WTC11 (cell line): Measurements from ENCODE around the gene ALOXE3. TPM values are rescaled to one million over a fixed set of nuclear protein-coding genes. Genes with fewer than 3 reads are reported as not detected.
A peak's percentile ranks its signal among the peaks of the same experiment; 100 is the strongest.

Source experiments
- ATAC-seq: fragments of 200-7000 bp; cut with Tn5 transposase; 2 replicates; pipeline ENCODE4 v1.10.0; 2021; ENCODE audit warnings: mild to moderate bottlenecking, moderate library complexity
- CTCF ChIA-PET: fragments of 300-600 bp; sonication (Branson Sonifier 250); formaldehyde crosslinking; loops from one replicate; lab custom pipeline; 2021; ENCODE audit warnings: antibody characterized with exemption; lab: Charles Lee
- POLR2A ChIA-PET: fragments of 350-600 bp; sonication (Branson Sonifier 250); formaldehyde crosslinking; loops from one replicate; lab custom pipeline; 2021; ENCODE audit warnings: antibody characterized with exemption; lab: Charles Lee
- DNase-seq: peaks from one replicate; pipeline ENCODE4 v3.0.0; 2021; ENCODE audit warnings: low spot score
- H3K27ac Mint-ChIP-seq: 2 replicates; pipeline ENCODE4 v1.8.0; 2021; ENCODE audit warnings: mixed read lengths
- H3K27me3 Mint-ChIP-seq: 2 replicates; pipeline ENCODE4 v1.8.0; 2021; ENCODE audit warnings: low read depth, mild to moderate bottlenecking, moderate library complexity, mixed read lengths
- H3K36me3 Mint-ChIP-seq: 2 replicates; pipeline ENCODE4 v1.8.0; 2021; ENCODE audit warnings: mixed read lengths
- H3K4me1 Mint-ChIP-seq: 2 replicates; pipeline ENCODE4 v1.8.0; 2022; ENCODE audit warnings: mixed read lengths
- H3K4me3 Mint-ChIP-seq: 2 replicates; pipeline ENCODE4 v1.8.0; 2021; ENCODE audit warnings: mild to moderate bottlenecking, moderate library complexity, mixed read lengths
- H3K9me3 Mint-ChIP-seq: 2 replicates; pipeline ENCODE4 v1.8.0; 2021; ENCODE audit warnings: mixed read lengths
- ARID4B ChIP-seq: sonication (generic); formaldehyde crosslinking; IDR thresholded peaks from 2 replicates; pipeline ENCODE4 v1.8.0; 2023; ENCODE audit warnings: missing genetic modification reagents, mild to moderate bottlenecking, borderline replicate concordance
- CREB1 ChIP-seq: sonication (generic); formaldehyde crosslinking; IDR thresholded peaks from 2 replicates; pipeline ENCODE4 v1.8.0; 2023; ENCODE audit warnings: mild to moderate bottlenecking, missing genetic modification reagents
- CREM ChIP-seq: sonication (generic); formaldehyde crosslinking; IDR thresholded peaks from 2 replicates; pipeline ENCODE4 v1.8.1; 2022; ENCODE audit warnings: mild to moderate bottlenecking, missing genetic modification reagents, moderate library complexity
- E2F4 ChIP-seq: sonication (generic); formaldehyde crosslinking; IDR thresholded peaks from 2 replicates; pipeline ENCODE4 v1.8.1; 2022; ENCODE audit warnings: low read depth, mild to moderate bottlenecking, moderate library complexity, missing genetic modification reagents, borderline replicate concordance
- ELF4 ChIP-seq: sonication (generic); formaldehyde crosslinking; IDR thresholded peaks from 2 replicates; pipeline ENCODE4 v1.8.1; 2022; ENCODE audit warnings: low read depth, mild to moderate bottlenecking, moderate library complexity, missing genetic modification reagents
- EMX1 ChIP-seq: fragments of 250-450 bp; sonication (Bioruptor Pico); IDR thresholded peaks from 2 replicates; pipeline ENCODE4 v1.8.0; 2021; ENCODE audit warnings: mild to moderate bottlenecking
- ESRRA ChIP-seq: sonication (generic); formaldehyde crosslinking; IDR thresholded peaks from 2 replicates; pipeline ENCODE4 v1.8.1; 2022; ENCODE audit warnings: mild to moderate bottlenecking, missing genetic modification reagents, borderline replicate concordance
- GTF2I ChIP-seq: fragments of 250-450 bp; sonication (Bioruptor Pico); conservative IDR thresholded peaks from 2 replicates; pipeline ENCODE4 v1.4.0; 2021; ENCODE audit warnings: mild to moderate bottlenecking
- HMGXB4 ChIP-seq: sonication (generic); formaldehyde crosslinking; IDR thresholded peaks from 2 replicates; pipeline ENCODE4 v1.8.1; 2023; ENCODE audit warnings: mild to moderate bottlenecking, moderate library complexity, missing genetic modification reagents
- MYBL2 ChIP-seq: sonication (generic); formaldehyde crosslinking; IDR thresholded peaks from 2 replicates; pipeline ENCODE4 v1.8.1; 2023; ENCODE audit warnings: mild to moderate bottlenecking, moderate library complexity, missing genetic modification reagents
- NFATC4 ChIP-seq: fragments of 250-450 bp; sonication (Bioruptor Pico); IDR thresholded peaks from 2 replicates; pipeline ENCODE4 v1.9.0; 2021; ENCODE audit warnings: mild to moderate bottlenecking
- NR3C1 ChIP-seq: sonication (generic); formaldehyde crosslinking; conservative IDR thresholded peaks from 2 replicates; pipeline ENCODE4 v1.8.1; 2023; ENCODE audit warnings: low read depth, mild to moderate bottlenecking, missing genetic modification reagents
- SMAD4 ChIP-seq: sonication (generic); formaldehyde crosslinking; IDR thresholded peaks from 2 replicates; pipeline ENCODE4 v1.8.0; 2022; ENCODE audit warnings: mild to moderate bottlenecking, missing genetic modification reagents
- TCF7 ChIP-seq: sonication (generic); formaldehyde crosslinking; IDR thresholded peaks from 2 replicates; pipeline ENCODE4 v1.8.0; 2022; ENCODE audit warnings: mild to moderate bottlenecking, low read depth, missing genetic modification reagents, moderate library complexity
- USF2 ChIP-seq: sonication (generic); formaldehyde crosslinking; IDR thresholded peaks from 2 replicates; pipeline ENCODE4 v1.8.1; 2023; ENCODE audit warnings: mild to moderate bottlenecking, missing genetic modification reagents, moderate library complexity
- ZNF121 ChIP-seq: sonication (generic); formaldehyde crosslinking; IDR thresholded peaks from 2 replicates; pipeline ENCODE4 v1.8.0; 2023; ENCODE audit warnings: missing genetic modification reagents
- ZNF396 ChIP-seq: fragments of 250-450 bp; sonication (Bioruptor Pico); IDR thresholded peaks from 2 replicates; pipeline ENCODE4 v1.8.0; 2021; ENCODE audit warnings: mild to moderate bottlenecking, moderate library complexity, borderline replicate concordance
- ZNF416 ChIP-seq: fragments of 250-450 bp; sonication (Bioruptor Pico); IDR thresholded peaks from 2 replicates; pipeline ENCODE4 v1.9.0; 2021; ENCODE audit warnings: mild to moderate bottlenecking, inconsistent platforms
- ZNF425 ChIP-seq: fragments of 250-450 bp; sonication (Bioruptor Pico); conservative IDR thresholded peaks from 2 replicates; pipeline ENCODE4 v1.9.0; 2021; ENCODE audit warnings: mild to moderate bottlenecking
- ZNF532 ChIP-seq: fragments of 250-450 bp; sonication (Bioruptor Pico); IDR thresholded peaks from 2 replicates; pipeline ENCODE4 v1.9.0; 2021; ENCODE audit warnings: mild to moderate bottlenecking, borderline replicate concordance
- ZSCAN18 ChIP-seq: fragments of 250-450 bp; sonication (Bioruptor Pico); IDR thresholded peaks from 2 replicates; pipeline ENCODE4 v2.1.2; 2022; ENCODE audit warnings: mild to moderate bottlenecking, moderate library complexity
- total RNA-seq: library from RNA; stranded (reverse); gene quantifications from 3 replicates; pipeline ENCODE4 v1.2.3, GENCODE V29; 2021

The ALOXE3 gene
- total RNA-seq, 1 experiment from 2014 or later = 0.81 TPM

GRCh38 chr17:8072341-8072728, 46.0 kb downstream of the ALOXE3 start (continued):
- no peak for TF ChIP-seq ZNF425
- TF ChIP-seq ELF4 (CRISPR knock-in tag) = no peak
- TF ChIP-seq GTF2I (CRISPR knock-in tag) = no peak
- TF ChIP-seq TCF7 = no peak

GRCh38 chr17:8071496-8071895, 46.8 kb downstream of the ALOXE3 start:
- DNase-seq (no peak), ATAC-seq (no peak)
- Mint-ChIP-seq H3K4me3 (peak overlapping the region; percentile 76), H3K36me3 (no peaks in the 10 kb centered on the region), H3K4me1 (peaks cover 35% of the 10 kb centered on the region), H3K9me3 (no peaks in the 10 kb centered on the region), H3K27me3 (peaks cover 87% of the 10 kb centered on the region), H3K27ac (no peak overlapping the region)
- ChIA-PET POLR2A (no interaction called here), CTCF (interaction anchor here (1.1 to 13.0 kb wide), 4 partner anchors 11 to 47 kb away, joined by 5 to 380 read pairs (median 10); partner anchors contain the start of genes ALOX12B and ALOXE3)
- no peak for TF ChIP-seq E2F4 (CRISPR knock-in tag)
- no peak for TF ChIP-seq NFATC4 (CRISPR knock-in tag)
- no peak for TF ChIP-seq CREM (CRISPR knock-in tag)
- TF ChIP-seq ESRRA = no peak
- TF ChIP-seq SMAD4 (CRISPR knock-in tag) = no peak
- TF ChIP-seq ZNF121 (CRISPR knock-in tag) = no peak
- no peak for TF ChIP-seq USF2 (CRISPR knock-in tag)
- no peak for TF ChIP-seq CREB1 (CRISPR knock-in tag)
- no peak for TF ChIP-seq ARID4B (CRISPR knock-in tag)
- TF ChIP-seq ZNF532 (CRISPR knock-in tag) = no peak
- no peak for TF ChIP-seq HMGXB4 (CRISPR knock-in tag)
- TF ChIP-seq ZSCAN18 (CRISPR knock-in tag) = no peak
- TF ChIP-seq MYBL2 (CRISPR knock-in tag) = no peak
- no peak for TF ChIP-seq EMX1 (CRISPR knock-in tag)
- TF ChIP-seq ZNF416 (CRISPR knock-in tag) = no peak
- no peak for TF ChIP-seq ZNF396
- no peak for TF ChIP-seq NR3C1 (CRISPR knock-in tag)
